Measurements from ENCODE around the gene TMEM175.
"Not testable (repeated sequence)": the region's sequence is repeated elsewhere in the genome, so short reads cannot be mapped to it uniquely, and the experiment has no call there.

Gene TMEM175

DNA sequence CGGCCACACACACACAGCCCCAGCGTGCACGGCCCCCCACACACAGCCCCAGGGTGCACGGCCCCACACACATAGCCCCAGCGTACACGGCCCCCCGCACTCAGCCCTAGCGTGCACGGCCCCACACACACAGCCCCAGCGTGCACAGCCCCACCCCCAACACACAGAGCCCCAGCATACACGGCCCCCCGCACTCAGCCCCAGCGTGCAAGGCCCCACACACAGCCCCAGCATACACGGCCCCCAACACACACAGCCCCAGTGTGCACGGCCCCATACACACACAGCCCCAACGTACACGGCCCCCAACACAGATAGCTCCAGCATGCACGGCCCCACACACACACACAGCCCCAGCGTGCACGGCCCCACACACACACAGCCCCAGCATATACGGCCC is 17.7 kb upstream of the TMEM175 start:
- TF ChIP-seq CTCF (IDR thresholded peaks at IDR 0.05; ENCODE audit: low read depth, low read length, missing control alignments): no peak
- DNase-seq (ENCODE audit: low read depth): no peak
- no peak overlapping the region for H3K4me3 ChIP-seq (ENCODE audit: low read depth, low read length)

- TF ChIP-seq CTCF (IDR thresholded peaks at IDR 0.05; ENCODE audit: low read depth, low read length, missing control alignments): no peak
- no peak for DNase-seq (ENCODE audit: low read depth)
- no peak overlapping the region for H3K4me3 ChIP-seq (ENCODE audit: low read depth, low read length)
These were observed 17.2 kb upstream of the TMEM175 start for GRCh38 chr4:915041-915474.

DNA sequence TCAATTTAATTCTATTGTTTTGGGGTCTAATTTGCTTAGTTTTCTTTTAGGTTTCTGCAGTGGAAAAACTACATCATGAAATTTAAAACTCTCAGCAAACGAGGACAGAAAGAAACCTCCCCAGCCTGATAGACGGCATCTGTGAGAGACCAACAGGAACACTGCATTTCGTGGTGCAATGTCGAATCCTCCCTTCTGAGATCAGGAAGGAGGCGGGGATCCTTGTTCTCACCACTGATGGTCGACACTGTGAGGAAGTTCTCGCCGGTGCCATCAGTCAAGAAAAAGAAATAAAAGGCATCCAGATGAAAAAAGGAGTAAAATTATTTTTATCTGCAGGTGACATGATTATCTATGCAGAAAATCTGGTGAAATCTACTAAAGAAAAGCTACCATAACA is 16.7 kb upstream of the TMEM175 start:
- DNase-seq (ENCODE audit: low read depth): no peak
- no peak overlapping the region for H3K4me3 ChIP-seq (ENCODE audit: low read depth, low read length)
- TF ChIP-seq CTCF (IDR thresholded peaks at IDR 0.05; ENCODE audit: low read depth, low read length, missing control alignments): no peak

- DNase-seq (ENCODE audit: low read depth): no peak
- no peak overlapping the region for H3K4me3 ChIP-seq (ENCODE audit: low read depth, low read length)
- TF ChIP-seq CTCF (IDR thresholded peaks at IDR 0.05; ENCODE audit: low read depth, low read length, missing control alignments): no peak
These were observed 14.8 kb upstream of the TMEM175 start for GRCh38 chr4:917466-917865.

DNA sequence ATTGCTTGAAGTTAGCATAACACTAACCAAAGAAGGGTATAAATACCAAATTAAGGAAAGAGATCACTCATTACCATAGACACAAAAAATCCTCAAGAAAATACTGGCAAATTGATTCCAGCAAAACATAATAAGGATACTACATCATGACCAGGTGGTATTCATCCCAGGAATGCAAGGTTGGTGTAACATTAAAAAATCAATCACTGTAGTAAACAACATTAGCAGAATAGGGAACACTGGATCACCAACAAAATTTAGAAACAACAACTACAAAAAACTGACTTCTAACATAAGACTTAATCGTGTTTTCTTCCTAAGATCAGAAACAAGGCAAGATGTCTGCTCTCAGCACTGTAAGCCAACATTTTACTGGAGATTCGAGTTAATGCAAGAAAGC is 14.3 kb upstream of the TMEM175 start:
- DNase-seq (ENCODE audit: low read depth): no peak
- no peak for TF ChIP-seq CTCF (IDR thresholded peaks at IDR 0.05; ENCODE audit: low read depth, low read length, missing control alignments)
- no peak overlapping the region for H3K4me3 ChIP-seq (ENCODE audit: low read depth, low read length)

DNA sequence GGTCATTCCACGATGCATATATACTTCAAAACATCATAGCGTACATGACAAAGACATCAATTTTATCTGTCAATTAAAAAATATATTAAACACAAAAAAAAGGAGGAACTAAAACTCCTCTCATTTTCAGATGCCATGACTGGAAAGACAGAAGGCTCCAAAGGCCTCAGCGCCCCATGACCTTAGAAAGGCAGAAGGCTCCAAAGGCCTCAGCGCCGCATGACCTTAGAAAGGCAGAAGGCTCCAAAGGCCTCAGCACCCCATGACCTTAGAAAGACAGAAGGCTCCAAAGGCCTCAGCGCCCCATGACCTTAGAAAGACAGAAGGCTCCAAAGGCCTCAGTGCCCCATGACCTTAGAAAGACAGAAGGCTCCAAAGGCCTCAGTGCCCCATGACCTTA is 13.7 kb upstream of the TMEM175 start:
- H3K4me3 ChIP-seq (ENCODE audit: low read depth, low read length); DNase-seq (ENCODE audit: low read depth): not testable (repeated sequence)

GRCh38 chr4:919004-919680 is 13.1 kb upstream of the TMEM175 start:
- not testable (repeated sequence) for H3K4me3 ChIP-seq (ENCODE audit: low read depth, low read length); DNase-seq (ENCODE audit: low read depth)

DNA sequence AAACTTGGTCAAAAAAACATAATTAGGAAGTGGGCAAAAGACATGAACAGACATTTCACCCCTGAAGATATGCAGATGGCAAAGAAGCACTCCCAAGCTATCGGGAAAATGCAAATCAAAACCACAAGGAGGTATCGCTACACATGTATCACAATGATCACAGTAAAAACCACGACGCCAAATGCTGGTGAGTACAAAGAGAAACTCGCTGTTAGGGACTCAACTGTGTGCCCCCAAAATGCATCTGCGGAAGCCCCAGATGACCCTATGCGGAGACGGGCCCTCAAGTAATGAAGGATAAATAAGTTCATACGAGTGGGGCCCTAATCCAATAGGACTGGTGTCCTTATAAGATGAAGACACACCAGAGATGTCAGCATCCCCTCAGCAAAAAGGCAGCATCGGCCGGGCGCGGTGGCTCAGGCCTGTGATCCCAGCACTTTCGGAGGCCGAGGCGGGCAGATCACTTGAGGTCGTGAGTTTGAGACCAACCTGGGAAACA is 10.4 kb upstream of the TMEM175 start:
- peak overlapping the region; percentile 5; the same call in 1 of the 2 replicates for H3K4me3 ChIP-seq (ENCODE audit: low read depth, low read length)
- TF ChIP-seq CTCF (IDR thresholded peaks at IDR 0.05; ENCODE audit: low read depth, low read length, missing control alignments): no peak
- DNase-seq (ENCODE audit: low read depth): peak; percentile 87
